NT2/D1 (cell line): ENCODE results near the gene SCAPER.

Experiments
- DNase-seq: peaks from one replicate; pipeline ENCODE4 v3.0.0-alpha.2; 2011; ENCODE audit warnings: low read depth, low spot score
- H3K27me3 ChIP-seq: 2 replicates; pipeline ENCODE4 v1.6.0; 2011; ENCODE audit warnings: mild to moderate bottlenecking; ENCODE audit not compliant: insufficient read length, insufficient read depth
- H3K36me3 ChIP-seq: 2 replicates; pipeline ENCODE4 v1.6.1; 2011; ENCODE audit warnings: mild to moderate bottlenecking, low read length, mixed read lengths; ENCODE audit not compliant: insufficient read depth, insufficient read length
- H3K4me1 ChIP-seq: 2 replicates; pipeline ENCODE4 v1.5.1; 2011; ENCODE audit not compliant: insufficient read depth, insufficient read length
- H3K4me3 ChIP-seq: 2 replicates; pipeline ENCODE4 v1.5.1; 2011; ENCODE audit warnings: low read depth; ENCODE audit not compliant: insufficient read length
- H3K9ac ChIP-seq: 2 replicates; pipeline ENCODE4 v1.6.0; 2011; ENCODE audit warnings: low read depth; ENCODE audit not compliant: insufficient read length
- H3K9me3 ChIP-seq: 2 replicates; pipeline ENCODE4 v1.5.1; 2011; ENCODE audit warnings: mild to moderate bottlenecking, low read length; ENCODE audit not compliant: insufficient read depth
- SUZ12 ChIP-seq: IDR thresholded peaks from 2 replicates; pipeline ENCODE4 v1.6.1; 2011; ENCODE audit not compliant: insufficient read length, insufficient read depth; ENCODE audit errors: extremely low read depth
- YY1 ChIP-seq: IDR thresholded peaks from 2 replicates; pipeline ENCODE4 v1.6.1; 2011; ENCODE audit not compliant: insufficient read length, insufficient read depth
- ZNF274 ChIP-seq: IDR thresholded peaks from 2 replicates; pipeline ENCODE4 v1.6.1; 2011; ENCODE audit warnings: mild to moderate bottlenecking, low read depth, low read length

The SCAPER gene

GRCh38 chr15:76468722-76469121, 436.4 kb downstream of the SCAPER start:
- Histone ChIP-seq H3K9me3 (peaks cover 22% of the 10 kb centered on the region), H3K4me1 (no peaks in the 10 kb centered on the region), H3K9ac (no peak overlapping the region), H3K4me3 (no peak overlapping the region), H3K27me3 (no peaks in the 10 kb centered on the region), H3K36me3 (no peaks in the 10 kb centered on the region)
- no peak for TF ChIP-seq SUZ12
- DNase-seq, result no peak

GRCh38 chr15:76467136-76467535, 438.0 kb downstream of the SCAPER start:
- H3K9me3 ChIP-seq, result peaks cover 22% of the 10 kb centered on the region

GRCh38 chr15:76465728-76466127, 439.4 kb downstream of the SCAPER start:
- TF ChIP-seq SUZ12, result no peak
- TF ChIP-seq ZNF274, result no peak
- Histone ChIP-seq H3K4me1 (no peaks in the 10 kb centered on the region), H3K36me3 (no peaks in the 10 kb centered on the region), H3K9me3 (peaks cover 27% of the 10 kb centered on the region), H3K4me3 (no peak overlapping the region), H3K9ac (no peak overlapping the region), H3K27me3 (no peaks in the 10 kb centered on the region)
- DNase-seq, result no peak

More at GRCh38 chr15:76467136-76467535, 438.0 kb downstream of the SCAPER start:
- H3K36me3 ChIP-seq, result no peaks in the 10 kb centered on the region
- H3K4me3 ChIP-seq, result no peak overlapping the region
- no peak overlapping the region for H3K9ac ChIP-seq
- TF ChIP-seq SUZ12 (no peak), ZNF274 (no peak), YY1 (no peak)
- no peak for DNase-seq
- no peaks in the 10 kb centered on the region for H3K27me3 ChIP-seq
- no peaks in the 10 kb centered on the region for H3K4me1 ChIP-seq

- Histone ChIP-seq H3K4me1 (no peaks in the 10 kb centered on the region), H3K9ac (no peak overlapping the region), H3K4me3 (no peak overlapping the region), H3K36me3 (no peaks in the 10 kb centered on the region), H3K9me3 (peaks cover 29% of the 10 kb centered on the region), H3K27me3 (no peaks in the 10 kb centered on the region)
- DNase-seq, result no peak
- TF ChIP-seq ZNF274, result no peak
- no peak for TF ChIP-seq SUZ12
- TF ChIP-seq YY1, result no peak
These were observed 440.9 kb downstream of the SCAPER start for GRCh38 chr15:76464247-76464646.

- no peak overlapping the region for H3K9ac ChIP-seq
- DNase-seq, result no peak
- no peaks in the 10 kb centered on the region for H3K4me1 ChIP-seq
- no peak for TF ChIP-seq ZNF274
- TF ChIP-seq SUZ12, result no peak
- H3K9me3 ChIP-seq, result peaks cover 22% of the 10 kb centered on the region
- H3K27me3 ChIP-seq, result no peaks in the 10 kb centered on the region
- no peaks in the 10 kb centered on the region for H3K36me3 ChIP-seq
- no peak overlapping the region for H3K4me3 ChIP-seq
These were observed 444.3 kb downstream of the SCAPER start for GRCh38 chr15:76460871-76461270.

GRCh38 chr15:76460347-76460746, 444.8 kb downstream of the SCAPER start:
- H3K9me3 ChIP-seq, result peaks cover 16% of the 10 kb centered on the region
- DNase-seq, result no peak
- H3K4me3 ChIP-seq, result no peak overlapping the region
- no peaks in the 10 kb centered on the region for H3K4me1 ChIP-seq
- no peaks in the 10 kb centered on the region for H3K27me3 ChIP-seq
- H3K9ac ChIP-seq, result no peak overlapping the region
- TF ChIP-seq YY1 (no peak), SUZ12 (no peak), ZNF274 (no peak)
- H3K36me3 ChIP-seq, result no peaks in the 10 kb centered on the region

- Histone ChIP-seq H3K9ac (no peak overlapping the region), H3K4me3 (no peak overlapping the region), H3K27me3 (no peaks in the 10 kb centered on the region)
These were observed 453.6 kb downstream of the SCAPER start for GRCh38 chr15:76451540-76451939.

GRCh38 chr15:76449455-76449854, 455.7 kb downstream of the SCAPER start:
- no peak overlapping the region for H3K4me3 ChIP-seq
- no peaks in the 10 kb centered on the region for H3K36me3 ChIP-seq
- H3K27me3 ChIP-seq, result no peaks in the 10 kb centered on the region
- DNase-seq, result no peak
- H3K9me3 ChIP-seq, result no peaks in the 10 kb centered on the region
- no peak overlapping the region for H3K9ac ChIP-seq
- no peaks in the 10 kb centered on the region for H3K4me1 ChIP-seq
- TF ChIP-seq ZNF274 (no peak), SUZ12 (no peak), YY1 (no peak)

More at GRCh38 chr15:76451540-76451939, 453.6 kb downstream of the SCAPER start:
- Histone ChIP-seq H3K4me1 (no peaks in the 10 kb centered on the region), H3K36me3 (no peaks in the 10 kb centered on the region), H3K9me3 (no peaks in the 10 kb centered on the region)
- TF ChIP-seq ZNF274 (no peak), SUZ12 (no peak), YY1 (no peak)
- DNase-seq, result no peak
